ENCODE data around the gene WFDC1.

Gene WFDC1

GRCh38 chr16:84272740-84273320 is 21.8 kb upstream of the WFDC1 start:
- no peak for DNase-seq

DNA sequence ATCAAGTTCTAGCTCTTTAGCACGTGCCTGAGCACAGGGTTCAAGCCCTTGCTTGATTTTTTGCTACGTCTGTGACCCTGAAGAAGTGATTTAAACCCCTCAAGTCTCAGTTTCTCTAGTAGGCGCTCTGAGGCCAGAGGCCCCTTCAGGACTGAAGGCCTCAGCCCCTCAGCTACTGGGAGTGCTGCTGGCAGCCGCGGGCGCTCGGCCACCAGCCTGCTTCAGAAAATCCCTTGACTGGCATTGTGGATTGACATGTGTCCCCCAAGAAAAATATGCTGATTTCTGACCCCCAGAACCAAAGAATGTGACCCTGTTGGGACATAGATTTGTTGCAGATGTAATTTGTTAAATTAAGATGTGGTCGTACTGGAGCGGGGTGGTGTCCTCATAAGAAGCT is 20.2 kb upstream of the WFDC1 start:
- no peak for DNase-seq

DNA sequence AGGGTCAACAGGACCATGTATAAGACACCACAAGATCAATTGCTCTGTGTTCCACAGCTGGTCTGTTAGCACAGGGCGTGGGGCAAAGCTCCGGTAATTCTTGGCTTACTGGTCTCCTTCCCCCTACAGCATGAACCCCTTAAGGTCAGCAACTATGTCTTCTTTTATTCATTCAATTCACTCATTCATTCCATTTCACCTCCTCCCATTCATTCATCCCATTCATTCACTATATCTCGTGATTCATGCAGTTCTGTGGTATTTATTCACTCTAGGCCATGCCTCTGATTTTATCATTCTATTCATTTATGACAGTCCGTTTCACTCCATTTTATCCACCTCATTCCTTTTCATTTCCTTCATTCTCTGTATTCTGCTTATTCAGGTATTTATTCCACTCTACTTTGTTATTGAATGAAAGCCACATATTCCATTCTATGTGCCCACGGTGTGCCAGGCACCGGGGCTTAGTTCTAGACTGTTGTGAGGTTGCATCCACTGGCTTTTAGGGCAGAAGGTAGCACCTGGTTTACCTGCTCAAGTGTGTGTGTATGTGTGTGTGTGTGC is 19.0 kb upstream of the WFDC1 start:
- no peak for DNase-seq

DNA sequence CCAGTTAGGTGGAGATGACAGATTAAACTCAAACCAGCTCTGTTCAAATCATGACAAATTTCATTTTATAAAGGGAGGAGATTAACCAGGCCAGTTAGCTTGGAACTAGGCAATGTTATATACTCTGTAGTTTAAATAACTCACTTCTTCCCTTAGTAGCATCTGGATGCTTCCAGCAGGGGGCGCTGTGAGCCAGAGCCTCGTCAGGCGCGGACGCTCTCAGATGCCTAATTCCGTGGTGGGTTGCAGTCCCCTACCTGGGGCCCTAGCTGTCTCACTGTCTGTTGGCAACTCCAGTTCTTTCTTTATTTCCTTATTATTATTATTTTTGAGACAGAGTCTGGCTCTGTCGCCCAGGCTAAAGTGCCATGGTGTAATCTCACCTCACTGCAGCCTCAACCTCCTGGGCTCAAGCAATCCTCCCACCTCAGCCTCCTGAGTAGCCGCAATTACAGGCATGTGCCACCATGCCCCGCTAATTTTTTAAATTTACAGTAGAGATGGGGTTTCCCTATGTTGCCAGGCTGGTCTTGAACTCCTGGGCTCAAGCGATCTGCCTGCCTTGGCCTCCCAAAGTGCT is 17.3 kb upstream of the WFDC1 start:
- peak; percentile 66 to 88 (median 78) for DNase-seq

GRCh38 chr16:84278333-84278732 is 16.3 kb upstream of the WFDC1 start:
- DNase-seq, result no peak

- DNase-seq, result no peak
Measured at GRCh38 chr16:84278968-84279367, 15.7 kb upstream of the WFDC1 start.

- DNase-seq, result no peak
Measured at GRCh38 chr16:84279881-84280280, 14.8 kb upstream of the WFDC1 start.

DNA sequence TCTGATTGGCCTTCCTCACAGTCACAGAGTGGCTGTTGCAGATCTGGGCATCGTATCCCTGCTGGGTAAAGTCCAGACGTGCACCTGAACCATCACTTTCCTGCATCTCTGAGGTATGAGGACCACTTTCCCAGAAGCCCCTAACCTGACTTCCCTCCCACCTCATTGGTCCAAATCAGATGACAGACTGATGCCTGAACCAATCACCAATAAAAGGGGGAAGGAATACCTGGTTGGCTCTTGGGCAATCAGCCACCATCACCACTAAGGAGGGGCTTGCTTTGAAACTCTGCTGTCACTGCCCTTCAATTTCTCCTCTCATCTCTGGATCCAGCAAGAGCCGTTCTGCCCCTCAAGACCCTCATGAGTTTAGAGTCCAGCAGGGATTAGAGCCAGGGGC is 13.6 kb upstream of the WFDC1 start:
- DNase-seq, result peak in 2 of 4 experiments; percentile 6 to 8

- DNase-seq, result no peak
Measured at GRCh38 chr16:84282533-84282932, 12.1 kb upstream of the WFDC1 start.

GRCh38 chr16:84283314-84284153 is 11.1 kb upstream of the WFDC1 start:
- DNase-seq, result no peak

DNA sequence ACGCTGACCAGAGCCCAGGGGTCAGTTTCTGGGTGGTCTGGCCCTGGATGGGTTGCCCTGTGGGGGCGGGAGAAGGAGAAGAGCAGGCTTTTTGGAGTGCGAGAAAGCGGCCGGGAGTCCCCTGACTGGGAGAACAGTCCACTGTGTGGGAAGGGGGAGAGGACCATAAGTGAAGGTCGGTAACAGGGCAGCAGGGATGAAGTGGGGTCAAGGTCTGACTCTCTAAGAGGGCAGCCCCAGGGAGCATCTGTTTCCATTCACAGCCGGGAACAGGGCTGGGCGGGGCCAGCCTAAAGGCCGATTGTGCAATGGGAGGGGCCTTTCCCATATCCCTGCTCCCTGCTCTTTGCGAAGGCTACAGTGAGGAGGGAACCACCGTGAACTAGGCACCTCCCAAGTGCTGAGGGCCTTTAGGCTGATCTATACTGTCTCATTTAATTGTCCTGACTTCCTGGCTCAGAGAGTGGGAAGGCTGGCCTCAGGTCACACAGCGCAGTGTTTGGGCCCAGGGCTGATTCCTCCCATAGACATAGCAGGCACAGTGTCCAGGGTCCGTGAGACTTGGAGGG is 10.4 kb upstream of the WFDC1 start:
- no peak for DNase-seq

- DNase-seq, result no peak
Measured at GRCh38 chr16:84286578-84287240, 8.0 kb upstream of the WFDC1 start.

- DNase-seq, result no peak
Measured at GRCh38 chr16:84288902-84289301, 5.8 kb upstream of the WFDC1 start.

DNA sequence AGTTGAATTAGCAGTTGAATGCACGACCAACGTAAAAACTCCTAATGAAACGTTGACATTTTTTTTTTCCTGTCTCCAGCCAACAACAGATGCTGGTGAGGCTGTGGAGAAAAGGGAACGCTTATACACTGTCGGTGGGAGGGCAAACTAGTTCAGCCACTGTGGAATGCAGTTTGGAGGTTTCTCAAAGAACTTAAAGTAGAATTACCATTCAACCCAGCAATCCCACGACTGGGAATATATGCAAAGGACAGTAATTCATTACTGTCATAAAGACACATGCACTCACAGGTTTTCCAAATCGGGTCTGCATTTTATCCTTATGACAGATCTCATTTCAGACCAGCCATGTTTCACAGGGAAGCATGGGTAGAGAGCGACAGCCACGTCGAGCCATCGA is 3.5 kb upstream of the WFDC1 start:
- no peak for DNase-seq

DNA sequence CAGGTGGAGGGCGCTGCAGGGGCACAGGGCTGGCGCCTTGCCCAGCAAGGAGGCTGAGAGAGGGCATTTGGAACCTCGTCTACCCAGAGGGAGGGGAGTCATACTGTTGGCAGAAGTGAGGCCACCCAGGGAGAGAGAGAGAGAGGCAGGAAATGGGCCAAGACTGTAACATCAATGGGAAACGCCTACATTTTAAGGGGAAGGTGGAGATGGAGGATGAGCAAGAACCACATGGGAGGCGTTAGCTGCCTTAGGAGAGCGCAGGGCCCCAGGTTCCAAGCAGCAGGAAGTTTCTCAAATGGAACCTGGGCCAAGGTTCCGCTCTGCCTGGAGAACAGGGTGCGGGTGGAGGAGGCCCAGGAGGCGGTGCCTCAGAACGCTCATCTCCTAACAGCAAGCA is 2.7 kb upstream of the WFDC1 start:
- peak in 3 of 4 experiments; percentile 17 to 25 (median 18) for DNase-seq

GRCh38 chr16:84293406-84293805 is 1.3 kb upstream of the WFDC1 start:
- DNase-seq, result no peak

DNA sequence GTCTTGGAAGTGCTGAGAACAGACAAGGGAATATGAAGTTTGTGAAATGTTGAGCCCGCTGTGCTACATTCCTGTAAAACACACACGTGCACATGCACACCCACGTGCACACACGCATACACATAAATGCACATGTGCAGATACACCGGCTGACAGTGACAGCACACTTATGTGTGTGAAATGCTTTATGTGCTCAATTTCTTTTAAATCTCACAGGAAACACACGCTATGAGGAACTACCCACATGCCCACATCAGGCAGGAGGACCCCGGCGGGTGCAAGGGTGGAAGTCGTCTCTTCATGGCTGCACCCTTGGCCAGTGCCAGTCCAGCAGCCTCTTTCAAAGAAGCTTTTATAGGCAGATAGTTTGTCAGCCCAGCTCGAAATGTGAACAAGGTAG is 561 bp upstream of the WFDC1 start:
- peak; percentile 38 to 62 (median 58) for DNase-seq

GRCh38 chr16:84295203-84295860 is 654 bp downstream of the WFDC1 start:
- no peak for DNase-seq

GRCh38 chr16:84298376-84298899 is 3.8 kb downstream of the WFDC1 start:
- no peak for DNase-seq

DNA sequence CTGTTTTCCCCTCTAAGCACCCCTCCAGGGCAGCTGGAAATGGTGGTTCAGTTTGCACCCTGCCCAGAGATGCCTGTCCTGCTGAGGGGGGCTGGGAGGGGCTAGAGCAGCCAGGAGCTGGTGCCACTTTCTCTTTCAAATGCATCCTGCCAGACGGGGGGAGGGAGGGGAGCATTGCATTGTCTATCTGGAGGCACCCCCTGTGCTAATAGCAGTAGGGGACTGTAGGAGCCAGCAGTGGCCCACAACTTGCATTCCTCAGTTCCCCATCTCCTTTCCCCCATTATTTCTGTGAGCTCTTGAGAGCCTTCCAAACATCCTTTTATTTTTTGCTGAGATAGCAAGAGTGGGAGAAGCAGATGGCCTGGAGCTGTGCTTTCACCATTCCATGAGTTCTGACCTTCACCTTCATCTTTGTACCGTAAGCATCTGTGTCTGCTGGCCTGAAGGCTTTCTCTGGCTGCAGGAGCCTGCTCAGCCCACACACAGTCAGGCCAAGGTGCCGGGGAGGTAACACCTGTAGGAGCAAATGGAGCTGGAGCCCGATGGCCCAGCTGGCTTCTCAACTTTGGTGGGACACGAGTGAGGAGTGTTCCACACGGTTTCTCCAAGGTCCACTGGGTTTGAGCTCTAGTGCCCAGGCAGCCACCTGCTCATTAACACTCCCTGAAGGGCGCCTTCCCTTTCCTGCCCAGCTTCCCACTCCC is 5.2 kb downstream of the WFDC1 start:
- no peak for DNase-seq
